Esophagus squamous epithelium (tissue), 5 donors: ENCODE data around the gene GLIS2. TPM values are rescaled to one million over a fixed set of nuclear protein-coding genes. Genes with fewer than 3 reads are reported as not detected.
A peak's percentile ranks its signal among the peaks of the same experiment; 100 is the strongest.

Experiments
- DNase-seq: peaks from one replicate; lab custom pipeline; 2025; lab: John Stamatoyannopoulos, UW
- H3K27ac ChIP-seq, 4 donors: fragments of 200-600 bp; sonication (generic); one replicate each; pipeline ENCODE4 v1.5.1; 2016 to 2019; ENCODE audit warnings: mild to moderate bottlenecking in 1 of 4
- H3K27me3 ChIP-seq, 4 donors: fragments of 200-600 bp; sonication (generic); 1 replicate in 3 of 4; 2 replicates in 1 of 4; pipeline versions ENCODE4 v1.5.1 to v1.6.0; 2017 to 2021; ENCODE audit warnings: antibody characterized with exemption in 1 of 4
- H3K36me3 ChIP-seq, 3 donors: fragments of 200-600 bp; sonication (generic); one replicate each; pipeline ENCODE4 v1.5.1; 2016 to 2019
- H3K4me1 ChIP-seq, 3 donors: fragments of 200-600 bp; sonication (generic); one replicate each; pipeline ENCODE4 v1.5.1; 2017 to 2019
- H3K4me3 ChIP-seq, 4 donors: fragments of 200-600 bp; sonication (generic); 1 replicate in 3 of 4; 2 replicates in 1 of 4; pipeline ENCODE4 v1.5.1; 2016 to 2019; ENCODE audit warnings: mild to moderate bottlenecking in 2 of 4, moderate library complexity in 1 of 4
- H3K9me3 ChIP-seq, 3 donors: fragments of 200-600 bp; sonication (generic); one replicate each; pipeline ENCODE4 v1.5.1; 2016 to 2019
- POLR2A ChIP-seq, 4 donors: fragments of 450-650 bp; IDR thresholded peaks; one replicate each; pipeline ENCODE4 v1.6.1; 2017; ENCODE audit warnings: antibody characterized with exemption in 4 of 4, mild to moderate bottlenecking in 4 of 4, moderate library complexity in 3 of 4
- WGBS, 2 donors: methylation state at CpG; one replicate each; pipeline ENCODE4 v1.1.5; 2018; 5-methylcytosine and 5-hydroxymethylcytosine counted together
- intact Hi-C: fragments of 100-400 bp; cut with DNase I; formaldehyde crosslinking; loops from one replicate; pipeline ENCODE4 v1.15.0; 2022
- total RNA-seq, 4 donors: library from RNA; depleted of rRNA; stranded (reverse); fragments of >200 nt; gene quantifications; one replicate each; pipeline ENCODE4 v1.1.0, GENCODE V29; 2016
- TF ChIP-seq, protein P1 (sequence below), 6 experiments: fragments of 450-650 bp in 4 of 6; fragments of 200-600 bp in 2 of 6; sonication (generic) in 2 of 6; IDR thresholded peaks; one replicate each; pipeline ENCODE4 v1.5.1; 2016 to 2019; ENCODE audit warnings: antibody characterized with exemption in 6 of 6, mild to moderate bottlenecking in 4 of 6, moderate library complexity in 4 of 6
- donor health status: DM: yes; HTN: yes; CAD: no.

Gene GLIS2
- total RNA-seq, 4 donors from 2014 or later: 0.30 to 1.7 (median 0.67) TPM

DNA sequence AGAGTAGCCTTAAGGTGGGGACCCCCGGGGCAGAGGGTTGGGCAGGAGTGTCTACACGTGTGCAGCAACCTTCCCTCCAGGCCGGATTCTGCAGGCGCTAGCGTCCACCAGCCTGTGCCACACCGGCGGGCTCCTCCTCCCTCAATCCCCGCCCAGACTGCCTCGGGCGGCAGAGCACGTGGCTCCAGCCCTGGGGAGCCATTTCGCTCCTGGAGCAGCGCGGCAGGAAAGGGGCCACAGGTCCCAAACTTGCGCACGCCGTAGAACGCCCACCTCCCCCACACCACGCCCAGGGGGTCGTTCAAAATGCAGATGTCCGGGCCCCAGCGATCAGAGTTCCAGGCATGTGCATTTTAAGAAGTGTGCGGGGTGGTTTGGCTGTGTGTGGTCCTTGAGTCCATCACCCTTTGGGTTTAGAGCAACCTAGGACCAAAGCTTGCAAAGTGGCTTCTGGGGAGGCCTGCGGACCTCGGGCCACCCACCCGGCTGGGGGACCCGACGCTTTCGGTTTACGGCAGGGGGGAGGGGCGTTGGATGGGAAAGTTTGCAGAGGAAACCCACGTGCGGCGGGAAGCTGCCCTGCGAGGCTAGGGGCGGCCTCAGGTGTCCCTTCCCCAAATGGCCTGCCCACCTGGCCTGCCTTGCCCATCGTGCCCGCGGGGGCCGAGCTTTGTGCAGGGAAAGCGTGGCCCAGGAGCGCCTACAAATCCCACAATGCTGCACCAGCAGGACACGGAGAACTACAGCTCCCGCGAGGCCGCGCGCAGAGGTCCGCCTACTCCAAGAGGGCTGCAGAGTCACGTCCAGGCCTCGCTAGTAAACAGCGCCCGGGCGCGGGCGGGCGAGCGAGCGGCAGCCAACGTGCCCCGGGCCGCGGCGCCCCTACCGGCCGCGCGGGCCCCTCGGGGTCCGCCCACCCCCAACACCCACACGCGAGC is 44.4 kb upstream of the GLIS2 start:
- H3K36me3 ChIP-seq: no peaks in the 10 kb centered on the region
- H3K4me3 ChIP-seq: peak overlapping the region; percentile 86 to 99 (median 92)
- peaks cover 8 to 33% (median 11%) of the 10 kb centered on the region in 3 donors for H3K4me1 ChIP-seq
- DNase-seq: peak; percentile 63
- peak overlapping the region; percentile 85 to 96 (median 90) for H3K27ac ChIP-seq
- TF ChIP-seq, protein P1, sequence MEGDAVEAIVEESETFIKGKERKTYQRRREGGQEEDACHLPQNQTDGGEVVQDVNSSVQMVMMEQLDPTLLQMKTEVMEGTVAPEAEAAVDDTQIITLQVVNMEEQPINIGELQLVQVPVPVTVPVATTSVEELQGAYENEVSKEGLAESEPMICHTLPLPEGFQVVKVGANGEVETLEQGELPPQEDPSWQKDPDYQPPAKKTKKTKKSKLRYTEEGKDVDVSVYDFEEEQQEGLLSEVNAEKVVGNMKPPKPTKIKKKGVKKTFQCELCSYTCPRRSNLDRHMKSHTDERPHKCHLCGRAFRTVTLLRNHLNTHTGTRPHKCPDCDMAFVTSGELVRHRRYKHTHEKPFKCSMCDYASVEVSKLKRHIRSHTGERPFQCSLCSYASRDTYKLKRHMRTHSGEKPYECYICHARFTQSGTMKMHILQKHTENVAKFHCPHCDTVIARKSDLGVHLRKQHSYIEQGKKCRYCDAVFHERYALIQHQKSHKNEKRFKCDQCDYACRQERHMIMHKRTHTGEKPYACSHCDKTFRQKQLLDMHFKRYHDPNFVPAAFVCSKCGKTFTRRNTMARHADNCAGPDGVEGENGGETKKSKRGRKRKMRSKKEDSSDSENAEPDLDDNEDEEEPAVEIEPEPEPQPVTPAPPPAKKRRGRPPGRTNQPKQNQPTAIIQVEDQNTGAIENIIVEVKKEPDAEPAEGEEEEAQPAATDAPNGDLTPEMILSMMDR (IDR thresholded peaks at IDR 0.05): peak in 1 of 6 experiments; percentile 13
- TF ChIP-seq POLR2A (IDR thresholded peaks at IDR 0.05): peak in 2 of 4 donors; percentile 56 to 71
- H3K9me3 ChIP-seq: no peaks in the 10 kb centered on the region
- H3K27me3 ChIP-seq: no peaks in the 10 kb centered on the region
- 0% methylated on average over 2 to 4 of the region's 72 CpGs for WGBS, 2 donors
- intact Hi-C loops: no loop called here

DNA sequence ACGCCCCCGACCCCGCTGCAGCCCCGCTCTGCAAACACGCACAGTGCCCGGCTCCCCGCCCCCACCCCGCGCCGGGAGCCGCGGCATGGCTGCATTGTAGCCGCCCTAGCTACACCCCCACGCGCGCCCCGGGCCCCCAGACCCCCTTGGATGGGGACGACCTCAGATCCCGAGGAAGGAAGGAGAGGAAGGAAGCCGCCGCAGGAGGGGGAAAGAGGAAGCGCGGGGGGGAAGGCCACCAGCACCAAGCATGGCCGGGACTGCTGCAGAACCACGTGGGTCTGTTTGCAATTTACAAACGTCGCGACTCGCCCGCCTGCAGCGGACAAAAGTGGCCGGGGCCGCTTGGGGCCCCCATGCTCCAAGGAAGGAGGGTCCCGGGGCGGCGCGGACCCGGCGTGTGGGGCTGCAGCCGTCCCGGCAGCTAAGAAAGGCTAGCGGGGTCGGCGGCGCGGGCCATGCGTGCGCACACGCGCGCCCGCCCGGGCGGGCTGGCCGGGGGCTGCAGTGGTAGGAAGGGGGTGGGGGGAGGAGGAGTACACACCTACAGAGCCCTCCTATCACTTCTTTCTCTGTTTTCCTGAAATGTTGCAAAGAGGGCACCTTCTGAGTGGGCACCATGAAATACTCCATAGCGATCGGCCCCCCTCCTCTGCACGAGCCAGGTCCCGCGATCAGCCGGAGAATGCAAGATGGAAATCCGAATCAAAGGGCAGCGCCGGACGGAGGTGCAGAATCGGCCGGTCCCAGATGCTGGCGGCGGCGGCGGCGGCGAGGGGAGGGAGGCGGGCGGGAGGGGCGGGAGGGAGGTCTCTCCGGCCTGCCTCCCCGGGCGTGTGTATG is 43.5 kb upstream of the GLIS2 start:
- Histone ChIP-seq H3K9me3 (no peaks in the 10 kb centered on the region), H3K36me3 (no peaks in the 10 kb centered on the region), H3K27ac (peak overlapping the region; percentile 85 to 96 (median 90)), H3K27me3 (no peaks in the 10 kb centered on the region), H3K4me1 (peaks cover 8 to 33% (median 11%) of the 10 kb centered on the region in 3 donors), H3K4me3 (peak overlapping the region; percentile 86 to 99 (median 92))
- intact Hi-C loops: no loop called here
- 0% methylated on average over 2 to 27 of the region's 79 CpGs for WGBS, 2 donors
- no peak for TF ChIP-seq POLR2A (IDR thresholded peaks at IDR 0.05)
- TF ChIP-seq, protein P1 (IDR thresholded peaks at IDR 0.05): no peak
- no peak for DNase-seq

DNA sequence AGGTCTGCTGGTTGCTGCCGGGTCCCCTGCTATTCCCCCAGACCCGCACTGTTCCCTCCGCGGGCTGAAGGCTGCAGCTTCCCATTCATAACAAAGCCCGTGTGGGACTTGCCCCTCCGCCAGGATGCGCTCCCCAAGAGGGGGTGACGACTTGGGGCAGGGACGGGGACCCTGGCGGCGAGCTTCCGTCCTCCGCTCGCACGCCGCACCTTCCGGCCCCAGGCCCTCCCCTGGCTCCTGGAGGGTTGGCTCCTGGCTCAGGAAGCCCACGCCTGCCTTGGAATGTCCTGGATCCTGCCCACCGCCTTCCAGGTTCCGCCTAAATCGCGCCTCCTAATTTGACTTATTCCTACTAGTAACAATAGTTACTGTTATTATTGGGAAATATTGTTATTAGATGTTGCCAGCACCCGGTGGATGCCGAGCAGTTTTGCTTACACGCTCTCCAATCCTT is 42.0 kb upstream of the GLIS2 start:
- H3K27ac ChIP-seq: peak overlapping the region; percentile 81 to 96 (median 89)
- H3K4me3 ChIP-seq: peak overlapping the region; percentile 86 to 99 (median 92)
- 1 to 12% methylated on average over 8 to 23 of the region's 25 CpGs for WGBS, 2 donors
- TF ChIP-seq POLR2A (IDR thresholded peaks at IDR 0.05): no peak
- TF ChIP-seq, protein P1 (IDR thresholded peaks at IDR 0.05): peak in 4 of 6 experiments; percentile 24 to 54 (median 36)
- intact Hi-C loops: no loop called here
- H3K4me1 ChIP-seq: peaks cover 8 to 33% (median 11%) of the 10 kb centered on the region in 3 donors
- H3K27me3 ChIP-seq: no peaks in the 10 kb centered on the region
- no peaks in the 10 kb centered on the region for H3K9me3 ChIP-seq
- DNase-seq: no peak
- H3K36me3 ChIP-seq: no peaks in the 10 kb centered on the region

DNA sequence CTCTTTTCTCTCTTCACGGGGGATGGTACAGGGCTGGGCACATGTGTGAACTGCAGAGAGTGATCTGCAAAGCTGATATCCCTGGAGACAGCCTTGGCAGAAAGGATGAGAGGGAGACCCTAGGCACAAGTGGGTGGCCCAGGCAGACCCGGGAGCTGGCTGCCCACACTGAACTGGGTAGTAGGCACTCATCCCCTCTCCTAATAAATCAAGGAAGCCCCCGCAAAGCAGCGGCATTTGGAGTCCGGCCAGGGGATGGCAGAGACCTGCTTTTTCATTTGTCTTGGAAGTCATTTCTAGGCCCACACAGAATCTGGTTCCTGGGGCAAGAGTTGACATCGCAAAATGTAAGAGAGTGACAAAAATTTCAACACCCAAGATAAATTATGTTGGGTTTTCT is 40.0 kb upstream of the GLIS2 start:
- intact Hi-C loops: no loop called here
- no peaks in the 10 kb centered on the region for H3K36me3 ChIP-seq
- H3K27me3 ChIP-seq: no peaks in the 10 kb centered on the region
- H3K27ac ChIP-seq: no peak overlapping the region
- H3K9me3 ChIP-seq: no peaks in the 10 kb centered on the region
- H3K4me1 ChIP-seq: peaks cover 3 to 22% (median 5%) of the 10 kb centered on the region in 3 donors
- H3K4me3 ChIP-seq: no peak overlapping the region
- WGBS, 2 donors: 82 to 89% methylated on average over 5 to 6 of the region's 6 CpGs
- DNase-seq: no peak
- TF ChIP-seq, protein P1 (IDR thresholded peaks at IDR 0.05): no peak
- no peak for TF ChIP-seq POLR2A (IDR thresholded peaks at IDR 0.05)
